ENCODE measurements around the gene FAM227A. TPM values are rescaled to one million over a fixed set of nuclear protein-coding genes. Genes with fewer than 3 reads are reported as not detected.

Gene FAM227A
- total and polyA plus RNA-seq, 2 of the 13 experiments (the other 11 are each of a cell fraction or from before 2014, with no cell fraction given): 1.0 to 1.5 TPM

GRCh38 chr22:38705235-38706100 is 49.3 kb upstream of the FAM227A start, which contains the start of gene GTPBP1 (continued):
- no peak for TF ChIP-seq GMEB1 (CRISPR knock-in tag; IDR thresholded peaks at IDR 0.05; ENCODE audit: borderline replicate concordance)
- no peak for TF ChIP-seq ZNF337 (CRISPR knock-in tag; IDR thresholded peaks at IDR 0.05; ENCODE audit: borderline replicate concordance, low read depth)
- TF ChIP-seq NONO (IDR thresholded peaks at IDR 0.05): no peak
- TF ChIP-seq NONO (CRISPR knock-in tag; conservative IDR thresholded peaks at IDR 0.05): no peak
- no peak for TF ChIP-seq NFE2 (CRISPR knock-in tag; IDR thresholded peaks at IDR 0.05)
- TF ChIP-seq MIER3 (CRISPR knock-in tag; IDR thresholded peaks at IDR 0.05; ENCODE audit: borderline replicate concordance): peak; percentile 54; the same call in 1 of the 2 replicates
- no peak for TF ChIP-seq NR0B2 (CRISPR knock-in tag; IDR thresholded peaks at IDR 0.05)
- TF ChIP-seq TARDBP (CRISPR knock-in tag; IDR thresholded peaks at IDR 0.05): peak; percentile 38
- TF ChIP-seq SCMH1 (CRISPR knock-in tag; IDR thresholded peaks at IDR 0.05; ENCODE audit: borderline replicate concordance): no peak
- no peak for TF ChIP-seq TP53 (CRISPR knock-in tag; conservative IDR thresholded peaks at IDR 0.05)
- no peak for TF ChIP-seq ZSCAN22 (CRISPR knock-in tag; IDR thresholded peaks at IDR 0.05)
- TF ChIP-seq ZNF33B (CRISPR knock-in tag; IDR thresholded peaks at IDR 0.05): no peak
- peak; percentile 71; the same call in 1 of the 2 replicates for TF ChIP-seq MIXL1 (CRISPR knock-in tag; IDR thresholded peaks at IDR 0.05)
- TF ChIP-seq KDM5A (IDR thresholded peaks at IDR 0.05; ENCODE audit: borderline replicate concordance, low read length): no peak
- TF ChIP-seq REST (IDR thresholded peaks at IDR 0.05; ENCODE audit: borderline replicate concordance in 1 of 2, low read depth in 1 of 2, low read length in 2 of 2): peak in 1 of 2 experiments; percentile 47; a peak in 1 of 4 replicates
- no peak for TF ChIP-seq MED8 (CRISPR knock-in tag; IDR thresholded peaks at IDR 0.05; ENCODE audit: insufficient replicate concordance)
- TF ChIP-seq ZC3H4 (CRISPR knock-in tag; IDR thresholded peaks at IDR 0.05; ENCODE audit: borderline replicate concordance): no peak
- TF ChIP-seq PLRG1 (conservative IDR thresholded peaks at IDR 0.05): no peak
- TF ChIP-seq ZNF761 (CRISPR knock-in tag; conservative IDR thresholded peaks at IDR 0.05): peak; percentile 37; the same call in 1 of the 2 replicates
- TF ChIP-seq TEF (CRISPR knock-in tag; IDR thresholded peaks at IDR 0.05): no peak
- no peak for TF ChIP-seq ZFP36L1 (CRISPR knock-in tag; IDR thresholded peaks at IDR 0.05)
- peak; percentile 91 for TF ChIP-seq ZBTB21 (CRISPR knock-in tag; IDR thresholded peaks at IDR 0.05)
- TF ChIP-seq ZSCAN12 (CRISPR knock-in tag; IDR thresholded peaks at IDR 0.05): no peak
- TF ChIP-seq HOXA5 (CRISPR knock-in tag; IDR thresholded peaks at IDR 0.05): no peak
- TF ChIP-seq ZBTB1 (CRISPR knock-in tag; IDR thresholded peaks at IDR 0.05; ENCODE audit: borderline replicate concordance): no peak

Measured in HepG2 (cell line).